GM23338 (cell line): Measurements from ENCODE around the gene AGMAT. TPM values are rescaled to one million over a fixed set of nuclear protein-coding genes. Genes with fewer than 3 reads are reported as not detected.

Experiments
- ATAC-seq: fragments of 200-7000 bp; cut with Tn5 transposase; 3 replicates; pipeline ENCODE4 v1.9.1; 2020
- DNase-seq: peaks from one replicate; pipeline ENCODE4 v3.0.0-alpha.2; 2015; ENCODE audit warnings: low spot score
- H2AFZ ChIP-seq: fragments of 200-600 bp; sonication (generic); 2 replicates; pipeline ENCODE4 v1.8.0; 2016; ENCODE audit warnings: antibody characterized with exemption, mild to moderate bottlenecking, moderate library complexity
- H3F3A ChIP-seq: fragments of 200-600 bp; sonication (generic); replicated peaks from 2 replicates; pipeline ENCODE4 v1.8.0; 2017; ENCODE audit warnings: antibody characterized with exemption, mixed run types, low read depth
- H3K27ac ChIP-seq: fragments of 200-600 bp; sonication (generic); 2 replicates; pipeline ENCODE4 v1.6.1; 2016; ENCODE audit warnings: low read depth
- H3K27me3 ChIP-seq: fragments of 200-600 bp; sonication (generic); 2 replicates; pipeline ENCODE4 v1.8.0; 2016; ENCODE audit warnings: mild to moderate bottlenecking, mixed run types, moderate library complexity; ENCODE audit not compliant: insufficient read depth
- H3K36me3 ChIP-seq: fragments of 200-600 bp; sonication (generic); 2 replicates; pipeline ENCODE4 v1.8.0; 2016; ENCODE audit warnings: mild to moderate bottlenecking; ENCODE audit not compliant: insufficient read depth
- H3K4me1 ChIP-seq: fragments of 200-600 bp; sonication (generic); 2 replicates; pipeline ENCODE4 v1.8.0; 2016; ENCODE audit warnings: mild to moderate bottlenecking, moderate library complexity; ENCODE audit not compliant: insufficient read depth
- H3K4me2 ChIP-seq: fragments of 200-600 bp; sonication (generic); 2 replicates; pipeline ENCODE4 v1.7.1; 2017; ENCODE audit warnings: mixed run types
- H3K4me3 ChIP-seq: fragments of 200-600 bp; sonication (generic); 2 replicates; pipeline ENCODE4 v1.6.1; 2016; ENCODE audit warnings: mixed run types
- H3K79me2 ChIP-seq: fragments of 200-600 bp; sonication (generic); replicated peaks from 2 replicates; pipeline ENCODE4 v1.8.0; 2017; ENCODE audit warnings: mild to moderate bottlenecking; ENCODE audit not compliant: insufficient read depth
- H3K9me2 ChIP-seq: fragments of 200-600 bp; sonication (generic); 2 replicates; pipeline ENCODE4 v1.8.0; 2017; ENCODE audit not compliant: insufficient read depth
- H4K20me1 ChIP-seq: fragments of 200-600 bp; sonication (generic); replicated peaks from 2 replicates; pipeline ENCODE4 v1.8.0; 2017; ENCODE audit warnings: mild to moderate bottlenecking; ENCODE audit not compliant: insufficient read depth
- H3K27ac Mint-ChIP-seq: 2 replicates; pipeline ENCODE4 v1.8.0; 2020; ENCODE audit warnings: inconsistent platforms, mild to moderate bottlenecking, moderate library complexity, mixed read lengths
- H3K27me3 Mint-ChIP-seq: 3 replicates; pipeline ENCODE4 v1.8.0; 2022; ENCODE audit warnings: low read depth, mild to moderate bottlenecking, moderate library complexity, mixed read lengths, inconsistent platforms; ENCODE audit not compliant: insufficient read depth, poor library complexity
- H3K36me3 Mint-ChIP-seq: 3 replicates; pipeline ENCODE4 v1.8.0; 2021; ENCODE audit warnings: low read depth, mild to moderate bottlenecking, inconsistent platforms, moderate library complexity, mixed read lengths
- H3K4me1 Mint-ChIP-seq: 3 replicates; pipeline ENCODE4 v1.8.0; 2020; ENCODE audit warnings: mild to moderate bottlenecking, inconsistent platforms, mixed read lengths
- H3K4me3 Mint-ChIP-seq: 3 replicates; pipeline ENCODE4 v1.8.0; 2021; ENCODE audit warnings: moderate library complexity, mild to moderate bottlenecking, inconsistent platforms, mixed read lengths
- H3K9me3 Mint-ChIP-seq: 3 replicates; pipeline ENCODE4 v1.8.0; 2020; ENCODE audit warnings: moderate library complexity, mild to moderate bottlenecking, inconsistent platforms, mixed read lengths
- CREB1 ChIP-seq: fragments of 250-450 bp; sonication (Bioruptor Pico); IDR thresholded peaks from 2 replicates; pipeline ENCODE4 v1.5.0; 2020; ENCODE audit warnings: low read depth, mild to moderate bottlenecking, moderate library complexity
- CTCF ChIP-seq, 2 experiments: fragments of 200-600 bp in 1 of 2; sonication (generic) in 1 of 2; conservative IDR thresholded peaks; 2 replicates each; pipeline versions ENCODE4 v1.5.1 to v1.6.1; 2016 to 2017; ENCODE audit warnings: antibody characterized with exemption in 2 of 2, low read depth in 2 of 2, mild to moderate bottlenecking in 2 of 2, moderate library complexity in 1 of 2
- EZH2 ChIP-seq: fragments of 200-600 bp; sonication (generic); IDR thresholded peaks from one replicate; pipeline ENCODE4 v1.8.0; 2017; ENCODE audit warnings: antibody characterized with exemption, mild to moderate bottlenecking, low read depth; ENCODE audit not compliant: unreplicated experiment
- EZH2phosphoT487 ChIP-seq: fragments of 200-600 bp; sonication (generic); IDR thresholded peaks from one replicate; pipeline ENCODE4 v1.8.1; 2018; ENCODE audit warnings: antibody characterized with exemption; ENCODE audit not compliant: unreplicated experiment
- JUNB ChIP-seq: IDR thresholded peaks from one replicate; pipeline ENCODE4 v1.6.1; 2016; ENCODE audit warnings: antibody characterized with exemption; ENCODE audit not compliant: unreplicated experiment
- NANOG ChIP-seq: IDR thresholded peaks from 2 replicates; pipeline ENCODE4 v1.6.1; 2016; ENCODE audit warnings: antibody characterized with exemption, borderline replicate concordance
- POLR2AphosphoS5 ChIP-seq: IDR thresholded peaks from 2 replicates; pipeline ENCODE4 v1.6.1; 2016; ENCODE audit warnings: antibody characterized with exemption, low read depth
- STAT1 ChIP-seq: IDR thresholded peaks from one replicate; pipeline ENCODE4 v1.6.1; 2016; ENCODE audit warnings: antibody characterized with exemption; ENCODE audit not compliant: unreplicated experiment
- ZNF331 ChIP-seq: fragments of 250-450 bp; sonication (Bioruptor Pico); IDR thresholded peaks from 2 replicates; pipeline ENCODE4 v1.5.0; 2020; ENCODE audit warnings: low read depth, mild to moderate bottlenecking, moderate library complexity
- ZNF462 ChIP-seq: fragments of 250-450 bp; sonication (Bioruptor Pico); IDR thresholded peaks from 2 replicates; pipeline ENCODE4 v1.5.0; 2020; ENCODE audit warnings: mild to moderate bottlenecking, moderate library complexity
- polyA plus RNA-seq: library from polyadenylated mRNA; unstranded; fragments of >200 nt; fragmentation: Nextera tagmentation; extraction: Ambion mirVana; gene quantifications from 2 replicates; pipeline ENCODE4 v1.2.1, GENCODE V29; 2016
- total RNA-seq: library from RNA; depleted of rRNA; stranded (reverse); fragments of >200 nt; shearing (Covaris generic); gene quantifications from 2 replicates; pipeline ENCODE4 v1.2.3, GENCODE V29; 2014

Gene AGMAT
- total and polyA plus RNA-seq, 2 experiments from 2014 or later: 1.8 to 7.4 TPM

GRCh38 chr1:15603050-15603965 lies 18.5 kb upstream of the AGMAT start:
- Mint-ChIP-seq H3K36me3 (no peaks in the 10 kb centered on the region), H3K4me1 (peaks cover 2% of the 10 kb centered on the region; the same call in 1 of the 3 replicates), H3K9me3 (peaks cover 8% of the 10 kb centered on the region; the same call in 2 of the 3 replicates), H3K27me3 (peaks cover 11% of the 10 kb centered on the region), H3K4me3 (peak overlapping the region; percentile 77), H3K27ac (peak overlapping the region; percentile 23; the same call in 1 of the 2 replicates)
- TF ChIP-seq POLR2AphosphoS5 (peak; percentile 91), ZNF331 (CRISPR knock-in tag) (no peak), CREB1 (peak; percentile 65)
- H3K79me2 ChIP-seq: no peaks in the 10 kb centered on the region
- H3F3A ChIP-seq: peaks cover 7% of the 10 kb centered on the region; the same call in 1 of the 2 replicates
- peaks cover 10% of the 10 kb centered on the region; the same call in 1 of the 2 replicates for H3K27me3 ChIP-seq
- no peaks in the 10 kb centered on the region for H3K4me1 ChIP-seq
- DNase-seq (peak; percentile 99), ATAC-seq (peak; percentile 95)
- peaks cover 5% of the 10 kb centered on the region; the same call in 1 of the 2 replicates for H3K9me2 ChIP-seq
- H2AFZ ChIP-seq: peak overlapping the region; percentile 100
- H3K27ac ChIP-seq: 0 out of 2 replicates have a peak overlapping the region, but pooled peaks have one; percentile 46
- H4K20me1 ChIP-seq: no peaks in the 10 kb centered on the region
- peak overlapping the region; percentile 97 for H3K4me2 ChIP-seq
- H3K36me3 ChIP-seq: no peaks in the 10 kb centered on the region
- H3K4me3 ChIP-seq: peak overlapping the region; percentile 71

DNA sequence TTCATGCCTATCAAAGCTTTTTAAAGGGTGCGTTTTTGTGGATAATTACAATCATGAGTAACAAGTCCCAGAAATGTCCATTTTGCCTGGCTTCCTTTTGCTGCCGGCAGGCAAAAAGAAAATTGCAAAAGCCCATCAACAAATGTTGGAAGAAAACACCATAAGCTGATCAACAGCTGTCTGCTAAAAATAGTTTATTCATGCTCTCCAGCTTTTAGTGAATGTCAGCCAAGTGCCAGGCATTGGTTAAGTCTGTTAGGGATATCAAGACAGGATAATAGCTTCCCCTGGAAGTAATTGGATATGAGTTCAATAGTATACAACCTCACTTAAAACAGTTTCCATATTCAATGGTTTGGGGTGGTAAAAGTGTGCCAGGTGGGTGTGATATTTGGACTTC lies 13.6 kb upstream of the AGMAT start:
- Histone ChIP-seq H3F3A (peaks cover 4% of the 10 kb centered on the region; the same call in 1 of the 2 replicates), H3K4me1 (no peaks in the 10 kb centered on the region), H3K4me2 (no peak overlapping the region), H3K79me2 (no peaks in the 10 kb centered on the region), H3K9me2 (no peaks in the 10 kb centered on the region), H3K36me3 (no peaks in the 10 kb centered on the region), H3K27me3 (no peaks in the 10 kb centered on the region), H2AFZ (no peak overlapping the region), H4K20me1 (no peaks in the 10 kb centered on the region), H3K4me3 (no peak overlapping the region), H3K27ac (no peak overlapping the region)
- H3K4me1 Mint-ChIP-seq: peaks cover 13% of the 10 kb centered on the region; the same call in 2 of the 3 replicates
- no peaks in the 10 kb centered on the region for H3K9me3 Mint-ChIP-seq
- no peak overlapping the region for H3K4me3 Mint-ChIP-seq
- H3K36me3 Mint-ChIP-seq: no peaks in the 10 kb centered on the region
- H3K27me3 Mint-ChIP-seq: peaks cover 4% of the 10 kb centered on the region
- H3K27ac Mint-ChIP-seq: no peak overlapping the region
- no peak for DNase-seq
- ATAC-seq: no peak
- TF ChIP-seq EZH2 (no peak), EZH2phosphoT487 (no peak), ZNF331 (CRISPR knock-in tag) (no peak), STAT1 (no peak), JUNB (no peak), CTCF (conservative IDR thresholded peaks at IDR 0.05; ENCODE audit: low read depth in 2 of 2) (no peak), NANOG (no peak), ZNF462 (CRISPR knock-in tag) (no peak), POLR2AphosphoS5 (no peak)
